Right lobe of liver (tissue), 6 donors: ENCODE measurements around the gene SRRM5. TPM values are rescaled to one million over a fixed set of nuclear protein-coding genes. Genes with fewer than 3 reads are reported as not detected.

Experiments
- ATAC-seq, 4 donors: fragments of 200-7000 bp; cut with Tn5 transposase; one replicate each; pipeline ENCODE4 v1.9.1; 2020; ENCODE audit warnings: mild to moderate bottlenecking in 4 of 4, moderate library complexity in 4 of 4
- DNase-seq, 3 donors: peaks; one replicate each; pipeline ENCODE4 v3.0.0-alpha.2; 2020
- H3K27ac ChIP-seq, 3 donors: fragments of 200-600 bp; one replicate each; pipeline ENCODE4 v1.8.0; 2022
- H3K27me3 ChIP-seq, 2 donors: fragments of 200-600 bp; one replicate each; pipeline ENCODE4 v1.8.0; 2022
- H3K36me3 ChIP-seq, 4 donors: fragments of 200-600 bp; sonication (generic) in 1 of 4; one replicate each; pipeline versions ENCODE4 v1.5.1 to v1.8.0; 2017 to 2022; ENCODE audit warnings: control low read depth in 1 of 4
- H3K4me1 ChIP-seq, 4 donors: fragments of 200-600 bp; sonication (generic) in 1 of 4; one replicate each; pipeline versions ENCODE4 v1.5.1 to v1.8.0; 2017 to 2022; ENCODE audit warnings: control low read depth in 1 of 4
- H3K4me3 ChIP-seq, 3 donors: fragments of 200-600 bp; one replicate each; pipeline ENCODE4 v1.8.0; 2022
- H3K9me3 ChIP-seq, 4 donors: fragments of 200-600 bp; sonication (generic) in 1 of 4; one replicate each; pipeline versions ENCODE4 v1.5.1 to v1.8.0; 2017 to 2022; ENCODE audit warnings: control low read depth in 1 of 4
- CTCF ChIP-seq, 4 donors: fragments of 200-600 bp in 3 of 4; fragments of 450-650 bp in 1 of 4; IDR thresholded peaks; one replicate each; pipeline versions ENCODE4 v1.5.1 to v1.8.0; 2016 to 2022; ENCODE audit warnings: antibody characterized with exemption in 4 of 4, mild to moderate bottlenecking in 2 of 4
- POLR2A ChIP-seq: fragments of 450-650 bp; IDR thresholded peaks from one replicate; pipeline ENCODE4 v1.6.1; 2017; ENCODE audit warnings: antibody characterized with exemption, mild to moderate bottlenecking
- WGBS: methylation state at CpG from one replicate; pipeline ENCODE4 v1.1.6; 2018; ENCODE audit warnings: low coverage, low lambda C conversion rate; ENCODE audit not compliant: insufficient coverage; ENCODE audit errors: missing lambda C conversion rate; 5-methylcytosine and 5-hydroxymethylcytosine counted together
- intact Hi-C, 2 donors: fragments of 100-400 bp; cut with DNase I; formaldehyde crosslinking; loops; one replicate each; pipeline versions ENCODE4 v1.11.2 to v1.14.1; 2022
- total RNA-seq, 6 experiments: library from RNA; depleted of rRNA in 2 of 6; stranded (reverse); fragments of >200 nt in 2 of 6; fragmentation: NEBNext Ultra II Directional in 3 of 6; extraction: Animal tissue kit (Norgen Biotek cat#: 25700) in 3 of 6; gene quantifications; one replicate each; pipeline versions ENCODE4 v1.1.0 to v1.2.4, GENCODE V29; 2016 to 2023
- donor health status: DM: no; HTN: yes; CAD: no.
- donor health status: DM: no; HTN: no; CAD: no.
- donor health status: DM: no; HTN: no; CAD: no.
- donor health status: DM: no; HTN: yes; CAD: no.
- donor health status: DM: no; HTN: yes; CAD: no.

Gene SRRM5
- total RNA-seq, 6 experiments from 2014 or later: 0.09 to 0.37 (median 0.18) TPM; not detected in 1

DNA sequence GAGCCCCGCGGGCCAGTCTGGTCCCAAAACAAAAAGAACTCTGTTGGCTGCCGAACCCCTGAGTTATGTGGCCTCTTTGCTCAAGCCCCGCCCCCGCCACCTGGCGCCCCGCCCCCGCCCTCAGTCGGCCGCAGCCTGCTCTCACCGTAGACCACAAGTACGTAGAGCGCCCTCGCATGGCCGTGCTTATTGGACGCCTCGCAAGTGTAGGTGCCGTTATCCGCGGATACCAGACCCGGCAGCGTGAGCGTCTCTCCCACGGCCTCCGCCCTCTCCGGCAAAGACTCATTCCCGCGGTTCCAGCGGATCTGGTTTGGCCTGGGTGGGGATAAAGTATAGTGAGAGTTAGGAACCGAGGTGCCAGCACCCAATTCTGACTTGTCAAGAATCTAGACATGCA lies 13.0 kb downstream of the SRRM5 start:
- ATAC-seq (peak; percentile 35 to 70 (median 62)), DNase-seq (peak in 2 of 3 donors; percentile 55 to 66)
- intact Hi-C loops: no loop called here
- no peaks in the 10 kb centered on the region for H3K27me3 ChIP-seq
- H3K27ac ChIP-seq: no peak overlapping the region
- TF ChIP-seq CTCF (IDR thresholded peaks at IDR 0.05) (peak in 1 of 4 donors; percentile 13), POLR2A (no peak)
- no peaks in the 10 kb centered on the region for H3K36me3 ChIP-seq
- H3K4me1 ChIP-seq: peaks cover 0 to 3% (median 0%) of the 10 kb centered on the region in 4 donors
- H3K9me3 ChIP-seq: no peaks in the 10 kb centered on the region
- no peak overlapping the region for H3K4me3 ChIP-seq
- WGBS: 25% methylated on average over 19 of the region's 30 CpGs

DNA sequence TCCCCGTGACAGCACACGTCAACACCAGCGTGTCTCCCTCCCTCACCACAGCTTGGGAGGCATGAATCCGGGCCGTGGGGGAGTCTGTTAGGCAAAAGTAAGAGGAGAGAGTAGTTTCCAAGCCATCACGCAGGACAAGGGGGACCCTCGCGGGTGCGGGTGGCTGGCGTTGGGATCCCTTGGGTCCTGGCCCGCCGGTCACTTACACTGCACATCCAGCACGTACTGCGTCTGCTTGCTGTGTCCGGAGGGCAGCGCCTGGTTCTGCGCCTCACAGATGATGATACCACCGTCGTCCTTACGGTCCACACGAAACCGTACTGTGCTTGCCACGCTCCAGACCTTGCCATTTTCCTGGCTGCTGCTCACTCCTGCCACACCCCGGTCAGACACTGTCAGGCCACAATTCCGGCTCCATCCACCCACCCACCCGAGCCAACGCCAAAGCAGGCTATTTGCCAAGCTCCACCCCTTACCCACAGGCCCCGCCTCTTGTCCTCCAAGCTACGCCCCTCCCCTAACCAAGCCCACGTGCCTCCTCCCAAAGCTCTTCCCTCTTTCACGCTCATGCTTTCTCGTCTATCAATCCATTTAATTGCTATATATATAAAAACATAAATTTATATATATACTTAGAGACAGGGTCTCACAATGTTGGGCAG lies 14.2 kb downstream of the SRRM5 start:
- ATAC-seq: no peak
- Histone ChIP-seq H3K4me1 (no peaks in the 10 kb centered on the region), H3K4me3 (no peak overlapping the region), H3K27ac (no peak overlapping the region), H3K36me3 (no peaks in the 10 kb centered on the region), H3K9me3 (no peaks in the 10 kb centered on the region), H3K27me3 (no peaks in the 10 kb centered on the region)
- intact Hi-C loops: no loop called here
- DNase-seq: no peak
- TF ChIP-seq CTCF (IDR thresholded peaks at IDR 0.05): no peak
- TF ChIP-seq POLR2A: no peak
- 78% methylated on average over 24 of the region's 32 CpGs for WGBS

DNA sequence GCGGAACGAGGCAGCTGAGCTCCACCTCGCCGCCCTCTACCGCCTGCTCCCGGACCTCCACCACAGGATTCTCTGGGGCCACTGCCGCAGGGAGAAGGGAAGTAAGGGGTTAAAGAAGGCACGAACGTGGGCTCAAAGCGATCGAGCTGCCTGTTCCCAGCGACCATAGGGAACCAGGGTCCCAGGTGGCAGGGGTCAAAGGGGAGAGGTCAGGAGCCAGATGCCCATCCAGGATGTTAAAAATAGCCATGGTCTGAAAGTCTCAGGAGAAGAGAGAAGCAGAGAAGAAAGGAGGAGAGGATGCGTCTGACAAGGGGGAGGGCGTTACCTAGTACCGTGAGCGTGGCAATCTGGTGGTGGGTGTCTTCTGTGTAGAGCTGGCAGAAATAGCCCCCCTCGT lies 14.9 kb downstream of the SRRM5 start:
- WGBS: 42% methylated on average over 16 of the region's 17 CpGs
- Histone ChIP-seq H3K4me1 (no peaks in the 10 kb centered on the region), H3K27ac (no peak overlapping the region), H3K27me3 (no peaks in the 10 kb centered on the region), H3K4me3 (no peak overlapping the region), H3K9me3 (no peaks in the 10 kb centered on the region), H3K36me3 (no peaks in the 10 kb centered on the region)
- no peak for DNase-seq
- no peak for TF ChIP-seq CTCF (IDR thresholded peaks at IDR 0.05)
- no peak for TF ChIP-seq POLR2A
- ATAC-seq: no peak
- intact Hi-C loops: no loop called here

DNA sequence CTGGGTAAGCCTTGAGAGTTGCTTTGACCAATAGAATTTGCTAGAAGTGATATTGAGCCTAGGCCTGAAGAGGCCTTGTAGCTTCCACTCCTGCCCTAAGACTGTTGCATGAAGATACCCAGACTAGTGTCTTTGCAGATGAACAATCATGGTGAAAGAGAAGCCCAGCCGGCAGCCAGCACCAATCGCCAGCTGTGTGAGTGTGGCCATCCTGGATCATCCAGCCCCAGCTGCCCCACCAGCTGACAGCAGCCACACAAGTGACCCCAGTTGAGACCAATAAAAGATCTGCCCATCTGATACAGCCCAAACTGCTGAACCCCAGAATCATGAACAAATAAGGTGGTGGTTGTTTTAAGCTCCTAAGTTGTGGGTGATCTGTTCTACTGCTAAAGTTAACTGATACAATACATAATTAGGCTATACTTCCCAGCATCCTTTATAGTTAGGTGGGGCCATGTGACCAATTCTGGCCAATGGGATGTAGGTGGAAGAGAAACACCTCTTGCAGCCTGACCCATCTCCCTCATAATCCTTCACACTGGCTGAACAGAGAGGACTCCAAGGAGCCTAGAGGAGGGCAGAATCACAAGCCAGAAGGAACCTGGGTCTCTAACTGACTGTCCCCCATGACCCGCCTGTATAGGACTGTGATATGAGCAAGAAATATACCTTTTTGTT lies 16.9 kb downstream of the SRRM5 start:
- ATAC-seq: no peak
- DNase-seq: no peak
- H3K27ac ChIP-seq: no peak overlapping the region
- no peaks in the 10 kb centered on the region for H3K27me3 ChIP-seq
- no peak overlapping the region for H3K4me3 ChIP-seq
- H3K36me3 ChIP-seq: no peaks in the 10 kb centered on the region
- WGBS: 83% methylated on average over 2 of the region's 3 CpGs
- intact Hi-C loops: no loop called here
- no peaks in the 10 kb centered on the region for H3K9me3 ChIP-seq
- no peak for TF ChIP-seq POLR2A
- no peak for TF ChIP-seq CTCF (IDR thresholded peaks at IDR 0.05)
- H3K4me1 ChIP-seq: no peaks in the 10 kb centered on the region
